B cell (primary cell): Measurements from ENCODE around the gene ZNF22. TPM values are rescaled to one million over a fixed set of nuclear protein-coding genes. Genes with fewer than 3 reads are reported as not detected.

Experiments used
- ATAC-seq: fragments of 200-7000 bp; cut with Tn5 transposase; one replicate; pipeline ENCODE4 v1.10.0; 2021; ENCODE audit warnings: low read depth, mild to moderate bottlenecking, moderate number of reproducible peaks, moderate library complexity
- CTCF ChIA-PET: fragments of 350-600 bp; sonication (Branson Sonifier 250); formaldehyde crosslinking; loops from one replicate; lab custom pipeline; 2021; ENCODE audit warnings: antibody characterized with exemption, inconsistent platforms; lab: Charles Lee
- POLR2A ChIA-PET: fragments of 350-600 bp; sonication (Branson Sonifier 250); formaldehyde crosslinking; loops from one replicate; lab custom pipeline; 2021; ENCODE audit warnings: antibody characterized with exemption; lab: Charles Lee
- DNase-seq: peaks from one replicate; pipeline ENCODE4 v3.0.0; 2013
- H2AFZ ChIP-seq: 2 replicates; pipeline ENCODE4 v1.6.1; 2012; ENCODE audit warnings: mild to moderate bottlenecking, low read depth, low read length; ENCODE audit not compliant: insufficient read depth, poor library complexity, severe bottlenecking
- H3K27ac ChIP-seq, 2 donors: 1 replicate in 1 of 2; 2 replicates in 1 of 2; pipeline ENCODE4 v1.5.1; 2012 to 2013; ENCODE audit warnings: low read length in 2 of 2, mild to moderate bottlenecking in 2 of 2, moderate library complexity in 1 of 2
- H3K27me3 ChIP-seq, 4 experiments: fragments of 200-600 bp in 1 of 4; sonication (generic) in 1 of 4; replicated peaks in 1 of 4; 1 replicate in 2 of 4; 2 replicates in 2 of 4; pipeline versions ENCODE4 v1.6.1 to v1.7.0; 2013 to 2016; ENCODE audit warnings: low read length in 3 of 4, mild to moderate bottlenecking in 2 of 4, mixed read lengths in 1 of 4, moderate library complexity in 1 of 4; ENCODE audit not compliant: insufficient read depth in 4 of 4, control insufficient read depth in 3 of 4; ENCODE audit errors: control extremely low read depth in 1 of 4
- H3K36me3 ChIP-seq, 2 experiments: replicated peaks in 1 of 2; 1 replicate in 1 of 2; 2 replicates in 1 of 2; pipeline versions ENCODE4 v1.6.1 to v1.7.1; 2013; ENCODE audit warnings: low read length in 1 of 2; ENCODE audit not compliant: insufficient read depth in 2 of 2, control insufficient read depth in 1 of 2; ENCODE audit errors: control extremely low read depth in 1 of 2, extremely low read depth in 1 of 2
- H3K4me1 ChIP-seq, 2 donors: fragments of 200-600 bp in 1 of 2; sonication (generic) in 1 of 2; 1 replicate in 1 of 2; 2 replicates in 1 of 2; pipeline versions ENCODE4 v1.5.1 to v1.6.1; 2013 to 2017; ENCODE audit warnings: low read length in 2 of 2; ENCODE audit not compliant: control insufficient read depth in 2 of 2, insufficient read depth in 2 of 2
- H3K4me2 ChIP-seq: replicated peaks from 2 replicates; pipeline ENCODE3; 2012; ENCODE audit warnings: mild to moderate bottlenecking, low read depth, low read length; ENCODE audit not compliant: poor library complexity, severe bottlenecking
- H3K4me3 ChIP-seq, 5 experiments: fragments of 200-600 bp in 1 of 5; sonication (generic) in 1 of 5; 1 replicate in 3 of 5; 2 replicates in 2 of 5; pipeline versions ENCODE4 v1.5.1 to v1.7.0; 2011 to 2016; ENCODE audit warnings: low read length in 4 of 5, mild to moderate bottlenecking in 4 of 5, low read depth in 2 of 5, control low read depth in 1 of 5, moderate library complexity in 1 of 5; ENCODE audit not compliant: insufficient read depth in 1 of 5; ENCODE audit errors: control extremely low read depth in 1 of 5, extremely low read depth in 1 of 5
- H3K79me2 ChIP-seq: fragments of 200-600 bp; sonication (generic); one replicate; pipeline ENCODE4 v1.6.0; 2016; ENCODE audit warnings: low read length; ENCODE audit not compliant: control insufficient read depth, insufficient read depth
- H3K9ac ChIP-seq: fragments of 200-600 bp; sonication (generic); 2 replicates; pipeline ENCODE4 v1.6.1; 2017; ENCODE audit warnings: mild to moderate bottlenecking, low read length, moderate library complexity
- H3K9me3 ChIP-seq, 3 donors: one replicate each; pipeline versions ENCODE4 v1.6.1 to v1.7.1; 2013; ENCODE audit warnings: low read length in 2 of 3; ENCODE audit not compliant: control insufficient read depth in 2 of 3, insufficient read depth in 1 of 3; ENCODE audit errors: control extremely low read depth in 1 of 3
- H4K20me1 ChIP-seq: 2 replicates; pipeline ENCODE4 v1.6.0; 2012; ENCODE audit warnings: mild to moderate bottlenecking, low read length; ENCODE audit not compliant: insufficient read depth, control insufficient read depth, poor library complexity, severe bottlenecking
- H3K27ac Mint-ChIP-seq: one replicate; pipeline ENCODE4 v1.8.0; 2021; ENCODE audit warnings: mixed read lengths
- H3K27me3 Mint-ChIP-seq: one replicate; pipeline ENCODE4 v1.8.0; 2021; ENCODE audit warnings: mixed read lengths
- H3K4me1 Mint-ChIP-seq: one replicate; pipeline ENCODE4 v1.8.0; 2021; ENCODE audit warnings: mixed read lengths
- H3K4me3 Mint-ChIP-seq: one replicate; pipeline ENCODE4 v1.8.0; 2021; ENCODE audit warnings: mixed read lengths
- H3K9me3 Mint-ChIP-seq: one replicate; pipeline ENCODE4 v1.8.0; 2022; ENCODE audit warnings: mixed read lengths; ENCODE audit not compliant: insufficient read depth
- EZH2 ChIP-seq: IDR thresholded peaks from 2 replicates; pipeline ENCODE4 v1.6.1; 2012; ENCODE audit warnings: borderline replicate concordance, low read depth, mild to moderate bottlenecking, moderate library complexity, low read length; ENCODE audit not compliant: insufficient read depth, poor library complexity, severe bottlenecking
- WGBS: methylation state at CpG from one replicate; pipeline ENCODE4 v1.1.5; 2013; ENCODE audit warnings: missing lambda C conversion rate; ENCODE audit not compliant: insufficient coverage; 5-methylcytosine and 5-hydroxymethylcytosine counted together
- intact Hi-C: fragments of 100-400 bp; cut with micrococcal nuclease; formaldehyde crosslinking; loops from one replicate; pipeline ENCODE4 v1.10.0; 2022
- polyA plus RNA-seq: library from polyadenylated mRNA; depleted of rRNA; stranded (reverse); fragments of >200 nt; gene quantifications from 2 replicates; pipeline ENCODE4 v1.2.3, GENCODE V29; 2012
- total RNA-seq, 2 donors: library from RNA; stranded (reverse); fragments of 120-200 nt in 1 of 2; gene quantifications; 1 replicate in 1 of 2; 2 replicates in 1 of 2; pipeline versions ENCODE4 v1.2.3 to v1.2.4, GENCODE V29; 2013 to 2022
- TF ChIP-seq, protein P1 (sequence below): fragments of 200-600 bp; IDR thresholded peaks from one replicate; pipeline ENCODE4 v1.8.0; 2022; ENCODE audit warnings: antibody characterized with exemption, mild to moderate bottlenecking

The ZNF22 gene
- total and polyA plus RNA-seq, 2 donors (not counting 1 experiment from before 2014, with no cell fraction given): 7.7 to 31.4 TPM

DNA sequence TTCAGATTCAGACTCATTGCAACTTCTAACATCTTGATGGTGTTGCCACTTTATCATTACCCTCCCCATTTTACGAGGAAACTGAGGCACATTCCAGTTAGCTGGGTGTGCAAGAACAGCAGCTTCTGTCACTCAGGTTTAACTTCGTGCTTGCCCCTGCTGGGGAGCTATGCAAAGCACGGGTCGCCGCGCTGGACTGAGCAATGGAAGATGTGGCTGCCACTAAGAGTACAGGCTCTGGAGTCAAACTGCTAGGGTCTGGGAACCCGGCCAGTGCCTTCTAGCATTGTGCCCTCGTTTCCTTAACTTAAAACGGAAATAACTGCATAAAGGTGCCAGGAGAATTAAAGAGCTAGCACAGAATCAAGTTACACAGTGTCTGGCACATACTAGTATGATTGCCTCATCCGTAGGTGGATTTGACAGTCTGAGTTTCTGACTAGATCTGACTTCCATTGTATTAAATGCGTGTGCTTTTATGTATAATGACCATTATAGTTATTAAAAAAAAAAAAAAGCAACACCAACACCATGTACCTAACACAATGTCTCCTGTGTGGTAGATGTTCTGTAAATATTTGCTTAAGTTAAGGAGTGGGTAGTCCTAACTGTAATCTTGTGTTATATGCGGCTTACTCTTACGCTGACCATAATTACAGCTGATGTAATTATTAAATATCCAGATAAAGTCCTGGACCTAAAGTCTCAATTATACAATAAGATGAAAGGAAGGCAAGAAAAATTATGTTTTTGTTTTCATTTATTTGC is 842 bp downstream of the ZNF22 start:
- WGBS: 0% methylated on average over 8 of the region's 13 CpGs

More for the DNA sequence above, 842 bp downstream of the ZNF22 start:
- peaks cover 12 to 16% of the 10 kb centered on the region in 2 donors for H3K4me1 ChIP-seq
- Mint-ChIP-seq H3K4me3 (peak overlapping the region; percentile 90), H3K27me3 (no peaks in the 10 kb centered on the region), H3K27ac (peak overlapping the region; percentile 88), H3K9me3 (no peaks in the 10 kb centered on the region), H3K4me1 (peaks cover 26% of the 10 kb centered on the region)
- H3K9me3 ChIP-seq: peaks cover 4 to 10% (median 7%) of the 10 kb centered on the region in 3 donors
- peak overlapping the region; percentile 83 for H3K4me2 ChIP-seq
- POLR2A ChIA-PET: interaction anchor here (0.6 kb wide), 2 partner anchors 730 to 1584 kb away, joined by 3 read pairs; no protein-coding TSS in a partner anchor
- peak overlapping the region; percentile 72 for H3K9ac ChIP-seq
- no peak for DNase-seq
- TF ChIP-seq, protein P1, sequence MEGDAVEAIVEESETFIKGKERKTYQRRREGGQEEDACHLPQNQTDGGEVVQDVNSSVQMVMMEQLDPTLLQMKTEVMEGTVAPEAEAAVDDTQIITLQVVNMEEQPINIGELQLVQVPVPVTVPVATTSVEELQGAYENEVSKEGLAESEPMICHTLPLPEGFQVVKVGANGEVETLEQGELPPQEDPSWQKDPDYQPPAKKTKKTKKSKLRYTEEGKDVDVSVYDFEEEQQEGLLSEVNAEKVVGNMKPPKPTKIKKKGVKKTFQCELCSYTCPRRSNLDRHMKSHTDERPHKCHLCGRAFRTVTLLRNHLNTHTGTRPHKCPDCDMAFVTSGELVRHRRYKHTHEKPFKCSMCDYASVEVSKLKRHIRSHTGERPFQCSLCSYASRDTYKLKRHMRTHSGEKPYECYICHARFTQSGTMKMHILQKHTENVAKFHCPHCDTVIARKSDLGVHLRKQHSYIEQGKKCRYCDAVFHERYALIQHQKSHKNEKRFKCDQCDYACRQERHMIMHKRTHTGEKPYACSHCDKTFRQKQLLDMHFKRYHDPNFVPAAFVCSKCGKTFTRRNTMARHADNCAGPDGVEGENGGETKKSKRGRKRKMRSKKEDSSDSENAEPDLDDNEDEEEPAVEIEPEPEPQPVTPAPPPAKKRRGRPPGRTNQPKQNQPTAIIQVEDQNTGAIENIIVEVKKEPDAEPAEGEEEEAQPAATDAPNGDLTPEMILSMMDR: no peak
- TF ChIP-seq EZH2: no peak
- peak overlapping the region; percentile 55 to 72 (median 62) for H3K4me3 ChIP-seq
- H3K27ac ChIP-seq: peak overlapping the region; percentile 63 to 85
- H3K36me3 ChIP-seq: peaks cover 8 to 19% of the 10 kb centered on the region in 2 experiments
- intact Hi-C loops: loop anchor here (2.0 to 10.0 kb wide), 4 partner anchors 43 to 1357 kb away; partner anchors contain the start of genes ALOX5, RASSF4, TIMM23 and ZNF32
- peaks cover 5% of the 10 kb centered on the region for H4K20me1 ChIP-seq
- CTCF ChIA-PET: interaction anchor here (1.8 kb wide), 1 partner anchor 69 kb away, joined by 7 read pairs; no protein-coding TSS in a partner anchor
- H3K27me3 ChIP-seq: no peaks in the 10 kb centered on the region
- H2AFZ ChIP-seq: peak overlapping the region; percentile 96
- ATAC-seq: peak; percentile 50
- H3K79me2 ChIP-seq: peaks cover 17% of the 10 kb centered on the region
